ENCODE results near the gene AKT2.

Gene AKT2

GRCh38 chr19:40285353-40286234 is 449 bp upstream of the AKT2 start:
- TF ChIP-seq, protein P1, sequence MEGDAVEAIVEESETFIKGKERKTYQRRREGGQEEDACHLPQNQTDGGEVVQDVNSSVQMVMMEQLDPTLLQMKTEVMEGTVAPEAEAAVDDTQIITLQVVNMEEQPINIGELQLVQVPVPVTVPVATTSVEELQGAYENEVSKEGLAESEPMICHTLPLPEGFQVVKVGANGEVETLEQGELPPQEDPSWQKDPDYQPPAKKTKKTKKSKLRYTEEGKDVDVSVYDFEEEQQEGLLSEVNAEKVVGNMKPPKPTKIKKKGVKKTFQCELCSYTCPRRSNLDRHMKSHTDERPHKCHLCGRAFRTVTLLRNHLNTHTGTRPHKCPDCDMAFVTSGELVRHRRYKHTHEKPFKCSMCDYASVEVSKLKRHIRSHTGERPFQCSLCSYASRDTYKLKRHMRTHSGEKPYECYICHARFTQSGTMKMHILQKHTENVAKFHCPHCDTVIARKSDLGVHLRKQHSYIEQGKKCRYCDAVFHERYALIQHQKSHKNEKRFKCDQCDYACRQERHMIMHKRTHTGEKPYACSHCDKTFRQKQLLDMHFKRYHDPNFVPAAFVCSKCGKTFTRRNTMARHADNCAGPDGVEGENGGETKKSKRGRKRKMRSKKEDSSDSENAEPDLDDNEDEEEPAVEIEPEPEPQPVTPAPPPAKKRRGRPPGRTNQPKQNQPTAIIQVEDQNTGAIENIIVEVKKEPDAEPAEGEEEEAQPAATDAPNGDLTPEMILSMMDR (IDR thresholded peaks at IDR 0.05; ENCODE audit: low read depth, low read length, missing control alignments), result no peak
- peak; percentile 99 for DNase-seq (ENCODE audit: low read depth)
- H3K4me3 ChIP-seq (ENCODE audit: low read depth, low read length), result peak overlapping the region; percentile 78

DNA sequence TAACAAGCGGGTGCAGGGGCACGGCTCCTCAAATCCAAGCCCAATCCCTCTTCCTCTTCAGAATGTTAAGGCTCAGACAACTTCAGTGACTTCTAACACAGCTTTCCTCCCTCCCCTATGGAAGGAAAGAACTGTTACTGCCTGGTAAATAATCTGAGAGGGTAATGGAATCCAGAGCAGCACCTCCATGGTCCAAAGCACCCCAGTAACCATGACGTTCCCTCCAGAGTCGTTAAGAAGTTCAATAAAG is 969 bp downstream of the AKT2 start:
- peak overlapping the region; percentile 78 for H3K4me3 ChIP-seq (ENCODE audit: low read depth, low read length)
- TF ChIP-seq, protein P1 (IDR thresholded peaks at IDR 0.05; ENCODE audit: low read depth, low read length, missing control alignments), result no peak
- no peak for DNase-seq (ENCODE audit: low read depth)

DNA sequence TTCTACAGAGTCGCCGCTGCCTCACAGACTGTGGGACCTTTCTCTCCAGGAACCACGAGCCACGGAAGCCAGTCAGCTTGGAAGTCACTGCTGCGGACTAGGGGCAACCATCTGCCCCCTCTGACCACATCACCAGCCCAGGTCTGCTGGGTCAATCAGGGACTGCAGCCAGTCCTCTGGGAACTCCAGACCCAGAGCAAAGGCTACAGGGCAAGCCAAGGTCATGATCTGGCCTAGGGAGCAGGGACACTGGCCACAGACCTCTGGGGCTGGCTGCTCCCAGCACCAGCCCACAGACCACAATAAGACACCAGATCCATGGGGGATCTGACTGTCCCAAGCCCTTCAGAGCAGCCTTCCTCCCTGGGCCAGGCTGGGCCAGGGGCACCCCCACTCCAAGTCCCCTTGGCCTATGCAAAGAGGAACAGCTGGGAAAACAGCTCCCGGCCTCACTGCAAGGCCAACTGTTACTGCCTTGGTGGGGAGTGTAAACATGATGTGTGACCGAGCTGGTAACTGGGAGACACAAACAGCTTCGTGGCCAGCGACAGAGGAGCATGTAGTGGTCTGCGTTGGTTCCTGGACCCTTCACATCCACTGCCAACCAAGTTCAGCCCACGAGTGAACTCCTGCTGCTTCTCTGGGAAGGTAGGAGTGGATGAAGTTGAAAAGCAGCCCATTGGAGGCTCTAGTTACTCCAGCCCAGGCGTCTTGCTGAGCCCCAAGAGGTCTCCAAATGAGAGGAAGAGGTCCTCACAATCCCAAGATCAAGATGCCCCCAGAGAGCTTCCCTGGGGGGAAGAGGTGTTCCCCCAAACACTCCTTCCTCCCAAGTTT is 1.5 kb downstream of the AKT2 start:
- no peak for DNase-seq (ENCODE audit: low read depth)

DNA sequence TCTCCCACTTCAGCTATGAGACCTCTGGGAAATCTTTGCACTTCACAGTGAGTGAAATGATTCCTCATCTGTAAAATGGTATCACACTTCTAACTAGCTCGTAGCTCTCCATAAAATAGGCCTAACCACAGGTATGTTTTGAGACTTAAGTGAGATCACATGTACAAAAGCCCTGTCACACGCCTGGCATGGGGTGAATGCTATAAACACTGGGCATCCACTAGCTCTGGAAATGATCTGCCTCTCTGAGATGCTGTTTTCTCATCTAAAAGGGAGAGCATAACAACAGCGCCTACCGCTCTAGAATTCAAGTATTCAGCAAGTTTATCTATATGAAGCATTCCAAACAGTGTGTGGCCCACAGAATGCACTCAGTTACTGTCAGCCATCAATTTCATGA is 2.2 kb downstream of the AKT2 start:
- no peak overlapping the region for H3K4me3 ChIP-seq (ENCODE audit: low read depth, low read length)
- DNase-seq (ENCODE audit: low read depth), result no peak
- TF ChIP-seq, protein P1 (IDR thresholded peaks at IDR 0.05; ENCODE audit: low read depth, low read length, missing control alignments), result no peak

More for the DNA sequence above, 1.5 kb downstream of the AKT2 start:
- TF ChIP-seq, protein P1 (IDR thresholded peaks at IDR 0.05; ENCODE audit: low read depth, low read length, missing control alignments), result no peak
- peak overlapping the region; percentile 78 for H3K4me3 ChIP-seq (ENCODE audit: low read depth, low read length)

GRCh38 chr19:40282209-40282580 is 3.0 kb downstream of the AKT2 start:
- TF ChIP-seq, protein P1 (IDR thresholded peaks at IDR 0.05; ENCODE audit: low read depth, low read length, missing control alignments), result no peak

DNA sequence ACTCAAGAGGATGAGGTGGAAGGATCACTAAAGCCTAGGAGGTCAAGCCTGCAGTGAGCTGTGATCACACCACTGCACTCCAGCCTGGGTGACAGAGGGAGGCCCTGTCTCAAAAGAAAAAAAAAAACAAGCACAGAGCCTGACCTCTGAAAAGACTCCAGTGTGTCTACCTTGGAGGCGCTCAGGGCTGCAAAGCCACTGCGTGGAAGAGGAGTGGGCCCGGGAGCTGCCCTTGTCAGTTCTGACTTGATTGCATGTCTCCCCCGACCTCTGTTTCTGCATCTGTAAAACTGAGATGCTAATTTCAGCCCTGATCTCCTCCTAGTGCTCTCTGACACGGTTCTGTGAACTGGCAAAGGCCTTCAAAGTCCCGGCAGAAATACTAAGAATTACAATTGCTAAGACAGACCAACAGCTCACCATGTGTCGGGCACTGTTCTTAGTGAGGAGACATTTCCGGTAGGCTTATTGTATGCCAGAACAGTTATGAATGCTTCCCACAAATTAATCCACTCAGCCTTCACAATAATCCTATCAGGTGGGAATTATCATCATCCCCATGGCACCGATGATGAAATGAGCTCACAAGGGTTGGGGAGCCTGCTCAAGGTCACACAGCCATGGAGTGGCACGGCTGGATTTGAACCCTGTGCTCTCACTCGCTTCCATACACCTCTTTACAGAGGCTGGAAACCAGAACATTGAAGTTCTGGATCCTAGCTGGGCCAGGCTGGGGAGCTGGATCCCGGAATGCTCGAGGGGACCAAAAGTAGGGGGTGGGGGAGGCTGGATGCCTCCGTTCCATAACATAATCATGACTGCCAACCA is 3.5 kb downstream of the AKT2 start:
- no peak for DNase-seq (ENCODE audit: low read depth)
- no peak overlapping the region for H3K4me3 ChIP-seq (ENCODE audit: low read depth, low read length)
- TF ChIP-seq, protein P1 (IDR thresholded peaks at IDR 0.05; ENCODE audit: low read depth, low read length, missing control alignments), result no peak

More at GRCh38 chr19:40282209-40282580, 3.0 kb downstream of the AKT2 start:
- DNase-seq (ENCODE audit: low read depth), result no peak
- H3K4me3 ChIP-seq (ENCODE audit: low read depth, low read length), result no peak overlapping the region
